Activated CD8-positive, alpha-beta memory T cell treated with anti-CD3 and anti-CD28 coated beads for 48 hours (primary cell): ENCODE results near the gene DNAJB8.
A peak's percentile ranks its signal among the peaks of the same experiment; 100 is the strongest.

Experiments used
- DNase-seq, 3 experiments: peaks; one replicate each; pipeline ENCODE4 v3.0.0-alpha.2; 2020; ENCODE audit warnings: low read depth in 2 of 3, low spot score in 2 of 3

Gene DNAJB8

DNA sequence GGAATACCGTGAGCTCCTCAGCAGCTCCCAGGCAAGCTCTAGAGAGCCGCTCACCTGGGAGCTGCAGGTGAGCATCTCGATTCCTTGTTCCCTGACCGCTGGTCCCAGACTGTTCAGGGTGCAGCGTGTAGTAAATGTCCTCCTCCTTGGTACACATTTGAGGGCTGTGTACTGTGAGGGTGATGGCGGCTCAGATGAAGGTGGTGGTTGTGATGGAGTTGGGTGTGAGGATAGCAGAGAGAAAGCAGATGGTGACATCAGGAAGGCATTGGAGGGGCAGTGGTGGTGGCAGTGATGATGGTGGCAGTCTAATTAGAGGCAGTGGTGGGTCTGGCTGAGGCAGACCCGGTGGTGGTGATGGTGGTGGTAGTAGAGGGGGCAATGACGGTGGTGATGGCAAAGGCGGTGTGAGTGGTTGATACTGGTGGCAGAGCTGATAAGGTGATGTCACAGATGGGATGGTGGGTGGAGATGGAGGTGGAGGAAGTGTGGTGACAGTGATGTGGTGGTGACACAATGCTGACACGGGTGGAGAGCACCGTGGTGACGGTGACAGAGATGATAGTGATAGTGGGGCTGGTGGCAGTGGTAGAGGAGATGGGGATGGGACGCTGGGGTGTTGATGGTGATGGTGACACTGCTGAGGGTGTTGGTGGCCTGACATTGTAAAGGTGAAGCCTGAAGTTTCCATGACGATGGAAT is at the start of gene DNAJB8:
DNAJB8 (minus strand) TSS at position 51 of the 702 bp plus-strand sequence. CDS start 3,645 bp downstream, outside the sequence.
- no peak for DNase-seq

GRCh38 chr3:128515967-128516366 is 49.3 kb upstream of the DNAJB8 start:
- no peak for DNase-seq

DNA sequence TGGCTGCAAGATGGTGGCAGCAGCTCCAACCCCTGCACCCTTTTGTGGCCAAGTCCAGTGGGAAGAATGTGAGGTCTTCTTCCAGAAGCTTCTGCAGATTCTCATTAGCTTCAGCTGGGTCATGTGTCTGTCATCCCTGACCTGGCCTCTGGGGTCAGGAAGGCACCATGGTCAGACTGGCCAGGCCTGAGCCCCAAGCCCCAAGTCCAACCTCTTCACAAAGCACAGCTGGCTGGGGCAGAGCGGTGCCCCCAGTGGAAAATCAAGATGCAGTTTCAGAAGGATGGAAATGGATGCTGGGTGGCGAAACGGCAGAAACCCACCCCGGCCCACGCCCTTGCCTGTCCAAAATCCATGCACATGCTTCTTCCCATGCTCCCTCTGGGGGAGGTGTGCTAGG is 42.2 kb upstream of the DNAJB8 start:
- DNase-seq = no peak

DNA sequence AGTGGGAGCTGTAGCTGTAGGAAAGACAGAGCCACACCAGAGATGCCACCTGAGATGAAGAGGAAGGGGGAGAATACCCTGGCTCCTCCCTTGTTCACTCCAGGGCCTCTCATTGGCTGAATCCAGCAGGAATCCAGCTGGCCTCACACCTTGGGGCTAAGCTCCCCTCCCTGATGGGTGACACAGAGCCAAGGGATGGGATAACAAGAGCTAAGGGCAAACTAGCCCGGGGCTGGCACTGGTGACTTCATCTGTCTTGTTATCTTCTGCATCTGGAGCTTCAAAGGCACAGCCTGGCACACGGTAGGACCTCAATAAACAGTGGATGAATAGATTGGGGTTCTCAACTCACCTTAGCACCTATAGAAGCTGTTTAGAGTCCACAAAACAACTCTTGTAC is 40.1 kb upstream of the DNAJB8 start:
- no peak for DNase-seq

GRCh38 chr3:128505771-128506170 is 39.1 kb upstream of the DNAJB8 start:
- no peak for DNase-seq

DNA sequence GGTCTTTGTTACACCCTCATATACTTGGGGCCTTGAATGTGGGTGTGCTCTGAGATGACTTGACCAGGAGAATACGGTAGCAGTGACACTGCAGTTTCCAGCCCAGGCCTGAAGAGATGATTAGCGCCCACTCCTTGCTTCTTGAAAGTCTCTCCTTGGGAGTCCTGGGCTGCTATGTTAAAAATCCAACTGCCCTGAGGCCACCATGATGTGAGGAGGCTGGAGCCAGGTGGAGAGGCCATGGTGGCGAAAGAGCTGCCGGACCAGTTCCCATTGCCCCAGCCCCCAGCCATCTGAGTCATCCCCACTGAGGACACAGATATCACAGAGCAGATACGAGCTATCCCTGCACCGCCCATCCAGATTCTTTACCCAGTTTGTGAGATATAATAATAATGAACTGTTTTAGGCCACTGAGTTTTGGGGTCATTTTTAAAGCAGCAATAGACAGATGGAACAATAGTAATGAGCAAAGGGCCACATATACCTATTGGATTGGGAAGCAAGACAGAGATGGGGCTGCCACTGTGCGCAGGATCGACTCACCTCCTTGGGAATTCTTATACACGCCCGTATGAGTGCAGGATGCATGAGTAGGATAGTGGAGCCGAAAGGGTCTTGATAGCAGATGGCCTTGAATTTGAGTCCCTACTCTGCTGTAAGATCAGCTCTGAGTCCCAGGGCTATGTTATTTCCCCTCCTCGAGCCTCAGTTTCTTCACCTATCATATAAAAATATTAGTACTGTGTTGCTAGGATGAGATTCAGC is 38.5 kb upstream of the DNAJB8 start:
- no peak for DNase-seq

DNA sequence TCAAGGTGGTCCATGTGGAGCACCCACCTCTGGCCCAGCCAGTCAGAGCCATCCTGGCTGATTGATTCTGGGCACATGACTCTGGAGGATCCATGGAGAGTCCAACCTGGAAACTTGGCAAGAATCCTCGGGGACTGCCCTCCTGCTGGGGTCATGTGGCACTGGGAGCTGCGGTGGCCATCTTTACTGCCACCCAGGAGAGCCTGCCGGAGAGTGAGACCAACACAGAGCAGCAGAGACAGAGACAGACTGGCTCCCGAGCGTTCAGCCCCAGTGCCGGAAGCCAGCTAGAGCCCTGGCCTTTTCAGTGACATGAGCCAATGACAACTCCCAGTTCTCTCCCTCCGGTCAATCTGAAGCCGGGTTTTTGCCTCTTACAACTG is 37.8 kb upstream of the DNAJB8 start:
- no peak for DNase-seq

GRCh38 chr3:128503751-128504532 is 37.3 kb upstream of the DNAJB8 start:
- DNase-seq = no peak

DNA sequence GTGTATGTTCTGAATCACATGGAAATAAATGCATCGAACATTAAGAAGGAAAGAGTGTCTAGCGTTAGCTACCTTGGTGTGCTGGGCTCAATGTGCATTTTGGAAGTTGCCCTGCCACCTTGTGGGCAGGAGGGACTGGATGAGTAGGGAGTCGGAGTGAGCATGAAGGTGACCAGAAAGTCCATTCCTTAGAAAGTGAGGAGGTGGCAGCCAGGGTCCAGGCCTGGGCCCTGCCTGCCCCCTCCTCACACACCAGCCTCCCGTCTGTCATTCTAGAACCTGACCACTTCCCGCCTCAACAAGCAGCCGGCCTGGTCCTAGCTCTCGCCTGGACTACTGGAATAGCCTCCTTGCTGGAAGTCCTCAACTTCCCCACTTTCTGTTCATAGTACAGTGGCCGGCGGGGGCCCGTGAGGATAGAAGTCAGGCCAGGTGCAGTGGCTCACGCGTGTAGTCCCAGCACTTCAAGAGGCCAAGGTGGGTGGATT is 36.5 kb upstream of the DNAJB8 start:
- DNase-seq = no peak

DNA sequence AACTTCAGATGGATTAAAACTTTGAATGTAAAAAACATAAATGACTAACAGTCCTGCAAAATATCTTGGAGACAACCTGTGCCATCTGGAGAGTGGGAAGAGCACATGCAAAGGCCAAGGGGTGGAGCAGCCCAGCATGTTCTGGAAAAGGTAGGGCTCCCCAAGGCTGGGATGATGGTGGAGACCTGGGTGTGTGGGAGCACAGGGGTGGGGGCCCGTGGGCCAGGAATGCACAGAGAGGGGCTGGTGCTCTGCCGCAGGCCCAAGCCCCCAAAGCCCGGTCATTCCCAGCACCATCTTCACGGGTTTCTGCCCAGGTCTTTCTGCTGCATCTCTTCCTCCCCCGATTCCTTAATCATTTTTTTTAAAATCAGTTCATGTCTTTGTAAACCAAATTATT is 36.0 kb upstream of the DNAJB8 start:
- DNase-seq = no peak

DNA sequence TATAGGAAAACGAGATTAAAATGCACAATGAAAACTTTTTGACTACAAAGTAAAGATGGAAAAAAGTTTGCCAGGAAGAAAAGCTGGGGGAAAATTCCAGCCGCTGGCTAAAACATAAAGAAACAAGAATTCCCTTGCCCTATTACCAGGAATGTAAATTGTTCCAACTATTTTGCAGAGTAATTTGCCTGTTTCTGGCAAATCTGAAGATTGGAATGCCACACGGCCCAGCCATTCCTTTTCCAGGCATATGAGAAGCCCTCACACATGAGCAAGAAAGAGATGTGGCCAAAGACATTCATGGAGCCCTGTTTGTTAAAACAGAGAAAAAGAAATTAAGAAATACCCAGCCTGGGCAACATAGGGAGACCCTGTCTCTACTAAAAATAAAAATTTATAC is 34.7 kb upstream of the DNAJB8 start:
- DNase-seq = no peak

DNA sequence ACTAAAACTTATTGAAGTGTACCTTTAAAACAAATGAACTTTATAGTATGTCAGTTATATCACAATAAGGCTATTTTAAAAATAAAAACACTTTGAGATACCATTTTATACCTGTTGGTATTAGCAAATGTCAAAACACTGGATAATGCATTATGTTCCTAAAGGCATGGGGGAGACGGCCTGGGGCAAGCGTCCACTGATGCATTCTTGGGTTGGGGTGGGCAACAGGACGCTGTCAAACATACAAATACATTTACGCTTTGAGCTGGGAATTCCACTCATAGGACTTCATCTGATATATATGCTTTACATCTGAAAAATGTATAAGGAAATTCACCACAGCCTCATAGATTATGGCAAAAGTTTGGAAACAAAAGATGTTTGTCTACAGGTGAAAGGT is 33.9 kb upstream of the DNAJB8 start:
- no peak for DNase-seq

DNA sequence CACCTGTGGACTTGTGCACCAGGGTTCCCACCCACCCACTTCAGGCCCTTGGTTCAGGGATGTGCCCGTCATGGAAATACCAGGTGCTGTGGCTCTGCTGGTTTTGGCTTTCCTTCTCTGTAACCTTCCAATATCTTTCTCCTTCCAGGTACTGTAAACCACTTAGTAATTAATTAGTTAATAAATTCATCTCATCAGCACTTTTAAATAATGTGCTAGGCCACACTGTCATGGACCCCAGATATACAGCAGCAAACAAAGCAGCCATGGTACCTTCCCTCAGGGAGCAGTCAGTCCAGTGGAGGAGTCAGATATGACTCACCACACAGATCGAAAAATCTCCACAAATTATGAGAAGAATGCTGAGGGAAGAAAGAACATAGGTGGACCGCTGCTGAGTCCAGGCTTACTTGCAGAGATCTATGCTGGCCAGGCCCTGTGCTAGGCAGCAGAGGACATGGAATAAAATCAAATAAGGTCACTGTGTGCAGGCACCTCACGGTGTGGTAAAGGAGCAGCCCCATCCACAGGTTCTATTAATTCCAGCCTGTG is 33.1 kb upstream of the DNAJB8 start:
- no peak for DNase-seq

DNA sequence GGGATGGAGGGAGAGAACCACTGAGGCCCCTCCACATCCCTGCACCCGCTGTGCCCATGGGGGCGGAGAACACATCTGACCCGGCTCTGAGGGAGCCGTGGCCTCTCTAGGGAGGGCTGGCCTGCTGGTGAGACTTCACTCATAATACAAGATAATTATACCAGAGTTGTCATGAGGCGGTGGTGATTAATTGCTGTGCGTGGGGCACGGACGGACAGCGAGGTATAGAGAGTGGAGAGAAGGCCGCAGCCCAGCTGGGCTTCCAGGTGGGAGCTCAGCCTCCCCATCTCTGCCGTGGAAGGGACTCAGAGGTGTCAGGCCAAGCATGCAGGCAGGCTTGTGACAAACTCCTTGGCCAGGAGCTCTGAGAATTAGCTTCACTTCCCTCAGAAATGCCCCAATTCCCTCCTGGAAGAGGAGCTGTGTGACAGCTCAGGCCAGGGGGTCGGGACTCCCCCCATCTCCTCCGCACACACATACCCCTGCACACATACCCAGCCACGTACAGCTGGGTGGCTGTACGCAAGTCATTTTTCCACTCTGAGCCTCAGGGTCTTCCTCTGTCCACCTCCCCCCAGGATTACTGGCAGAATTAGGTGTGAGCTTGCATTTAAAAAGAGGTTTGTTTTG is 32.3 kb upstream of the DNAJB8 start:
- no peak for DNase-seq

GRCh38 chr3:128498127-128498626 is 31.5 kb upstream of the DNAJB8 start:
- no peak for DNase-seq

- DNase-seq = peak in 2 of 3 experiments; percentile 51 to 61
Observed at GRCh38 chr3:128497305-128498126, 30.8 kb upstream of the DNAJB8 start.

GRCh38 chr3:128496602-128497304 is 30.1 kb upstream of the DNAJB8 start:
- no peak for DNase-seq

DNA sequence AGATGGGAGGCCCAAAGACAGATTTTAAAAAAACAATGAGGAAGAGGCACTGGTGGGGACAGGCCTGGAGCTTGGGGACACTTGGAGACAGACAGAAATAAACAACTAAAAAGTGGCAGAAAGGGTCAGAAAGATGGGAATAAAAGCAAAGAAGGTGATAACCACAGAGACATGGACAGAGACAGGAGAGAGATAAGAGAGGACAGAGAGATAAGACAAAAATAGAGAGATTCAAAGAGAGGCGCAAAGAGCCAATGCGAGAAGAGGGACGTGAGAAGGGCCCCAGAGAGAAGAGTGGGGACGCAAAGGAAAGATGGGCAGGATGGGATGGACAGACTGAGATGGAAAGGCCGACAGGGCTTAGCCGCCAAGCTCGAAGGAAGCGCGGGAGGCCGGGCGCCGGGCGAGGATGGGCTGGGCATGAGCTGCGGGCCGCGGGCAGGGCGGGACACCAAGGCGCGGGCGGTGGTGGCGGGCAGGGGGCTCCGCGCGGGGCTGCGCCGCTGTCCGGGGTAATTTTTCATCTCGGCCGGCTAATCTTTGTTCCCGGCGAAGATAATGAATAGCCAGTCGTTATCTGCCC is 29.4 kb upstream of the DNAJB8 start:
- no peak for DNase-seq

- no peak for DNase-seq
Observed at GRCh38 chr3:128495435-128495970, 28.8 kb upstream of the DNAJB8 start.
